Stimulated activated naive CD8-positive, alpha-beta T cell treated with anti-CD3 and anti-CD28 coated beads, Interleukin-15, Interleukin-2, amounts not matched to agents 100 U/mL and 50 U/mL, for 24 hours (primary cell): Measurements from ENCODE around the gene ENPP6.
A peak's percentile ranks its signal among the peaks of the same experiment; 100 is the strongest.

ENCODE experiments used
- ATAC-seq: fragments of 150-1000 bp; cut with Tn5 transposase; one replicate; pipeline ENCODE4 v1.10.0; 2021
- DNase-seq: peaks from one replicate; pipeline ENCODE4 v3.0.0; 2021

Gene ENPP6

GRCh38 chr4:184190711-184191110, 27.0 kb downstream of the ENPP6 start:
- ATAC-seq (no peak), DNase-seq (no peak)

- DNase-seq (no peak), ATAC-seq (no peak)
Observed at GRCh38 chr4:184189966-184190365, 27.7 kb downstream of the ENPP6 start.

- DNase-seq (no peak), ATAC-seq (no peak)
Observed at GRCh38 chr4:184188443-184189400, 29.0 kb downstream of the ENPP6 start.

- ATAC-seq (no peak), DNase-seq (no peak)
Observed at GRCh38 chr4:184177271-184177670, 40.4 kb downstream of the ENPP6 start.

- no peak for DNase-seq
- no peak for ATAC-seq
Observed at GRCh38 chr4:184174571-184175488, 42.8 kb downstream of the ENPP6 start.

GRCh38 chr4:184171011-184171410, 46.7 kb downstream of the ENPP6 start:
- ATAC-seq: no peak
- DNase-seq: no peak

- ATAC-seq: no peak
Observed at GRCh38 chr4:184169225-184169867, 48.3 kb downstream of the ENPP6 start.

GRCh38 chr4:184168406-184169019, 49.2 kb downstream of the ENPP6 start:
- ATAC-seq (peak; percentile 84), DNase-seq (peak; percentile 79)

More at GRCh38 chr4:184169225-184169867, 48.3 kb downstream of the ENPP6 start:
- DNase-seq: no peak

GRCh38 chr4:184167576-184167975, 50.1 kb downstream of the ENPP6 start:
- DNase-seq (no peak), ATAC-seq (no peak)

- no peak for ATAC-seq
- no peak for DNase-seq
Observed at GRCh38 chr4:184166736-184167135, 50.9 kb downstream of the ENPP6 start.

- DNase-seq: no peak
- ATAC-seq: no peak
Observed at GRCh38 chr4:184165291-184165690, 52.4 kb downstream of the ENPP6 start.

GRCh38 chr4:184163813-184164212, 53.9 kb downstream of the ENPP6 start:
- DNase-seq (peak; percentile 23), ATAC-seq (no peak)

GRCh38 chr4:184162596-184162995, 55.1 kb downstream of the ENPP6 start:
- ATAC-seq: no peak
- no peak for DNase-seq

GRCh38 chr4:184157322-184157721, 60.4 kb downstream of the ENPP6 start:
- no peak for ATAC-seq
- DNase-seq: no peak

GRCh38 chr4:184156163-184156920, 61.3 kb downstream of the ENPP6 start:
- no peak for DNase-seq
- no peak for ATAC-seq

GRCh38 chr4:184154199-184154598, 63.5 kb downstream of the ENPP6 start:
- DNase-seq (no peak), ATAC-seq (no peak)

- DNase-seq: no peak
- no peak for ATAC-seq
Observed at GRCh38 chr4:184153781-184154180, 63.9 kb downstream of the ENPP6 start.

GRCh38 chr4:184151988-184152485, 65.6 kb downstream of the ENPP6 start:
- ATAC-seq: no peak

GRCh38 chr4:184150102-184150839, 67.4 kb downstream of the ENPP6 start:
- ATAC-seq (no peak), DNase-seq (no peak)

More at GRCh38 chr4:184151988-184152485, 65.6 kb downstream of the ENPP6 start:
- DNase-seq: no peak
